Measurements from ENCODE around the gene ZFAND2A.
"Not testable (repeated sequence)": the region's sequence is repeated elsewhere in the genome, so short reads cannot be mapped to it uniquely, and the experiment has no call there.

Gene ZFAND2A

DNA sequence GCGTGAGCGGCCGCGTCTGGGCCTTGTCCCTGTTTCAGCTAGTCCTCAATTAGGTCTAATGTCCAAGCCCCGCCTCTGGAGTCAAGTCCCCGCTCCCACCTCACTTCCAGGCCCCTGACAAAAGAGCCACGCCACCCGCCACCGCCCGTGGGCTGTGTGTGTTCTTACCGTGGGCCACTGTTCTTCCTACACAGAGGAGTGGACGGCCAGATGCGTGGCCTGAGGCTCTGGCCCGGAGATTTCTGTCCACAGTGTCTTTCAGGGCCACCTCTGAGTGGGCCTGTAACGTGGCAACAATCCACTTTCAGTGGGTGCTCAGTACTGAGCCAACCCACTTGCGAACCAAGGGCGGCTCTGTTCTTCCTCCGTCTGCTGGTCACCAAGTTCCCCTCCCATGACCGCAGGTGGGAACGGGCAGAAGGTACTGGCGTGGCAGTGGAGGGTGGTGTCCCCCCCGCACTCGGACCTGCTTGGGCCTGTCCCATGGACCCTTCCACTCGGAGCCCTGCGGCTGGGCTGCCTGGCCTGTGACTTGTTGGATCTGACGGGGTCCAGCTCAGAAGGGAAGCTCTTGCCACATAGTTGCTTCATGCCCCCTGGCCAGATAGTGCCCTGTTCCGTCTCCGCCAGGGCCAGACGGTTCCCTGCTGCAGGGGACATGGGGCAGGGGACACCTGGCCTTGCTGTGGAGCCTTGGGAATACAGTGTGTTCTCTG, 15.0 kb upstream of the ZFAND2A start:
- no peak for DNase-seq

- no peak for DNase-seq
Measured at GRCh38 chr7:1174002-1174401, 14.0 kb upstream of the ZFAND2A start.

GRCh38 chr7:1172666-1173523, 12.9 kb upstream of the ZFAND2A start:
- no peak for DNase-seq

DNA sequence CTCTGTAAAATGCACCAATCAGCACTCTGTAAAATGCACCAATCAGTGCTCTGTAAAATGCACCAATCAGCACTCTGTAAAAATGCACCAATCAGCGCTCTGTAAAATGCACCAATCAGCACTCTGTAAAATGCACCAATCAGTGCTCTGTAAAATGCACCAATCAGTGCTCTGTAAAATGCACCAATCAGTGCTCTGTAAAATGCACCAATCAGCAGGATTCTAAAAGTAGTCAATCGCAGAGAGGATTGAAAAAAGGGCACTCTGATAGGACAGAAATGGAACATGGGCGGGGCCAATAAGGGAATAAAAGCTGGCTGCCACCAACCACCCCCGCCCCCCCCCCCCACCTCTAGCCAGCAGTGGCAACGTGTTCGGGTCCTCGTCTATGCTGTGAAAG, 11.5 kb upstream of the ZFAND2A start:
- peak; percentile 17 for DNase-seq

DNA sequence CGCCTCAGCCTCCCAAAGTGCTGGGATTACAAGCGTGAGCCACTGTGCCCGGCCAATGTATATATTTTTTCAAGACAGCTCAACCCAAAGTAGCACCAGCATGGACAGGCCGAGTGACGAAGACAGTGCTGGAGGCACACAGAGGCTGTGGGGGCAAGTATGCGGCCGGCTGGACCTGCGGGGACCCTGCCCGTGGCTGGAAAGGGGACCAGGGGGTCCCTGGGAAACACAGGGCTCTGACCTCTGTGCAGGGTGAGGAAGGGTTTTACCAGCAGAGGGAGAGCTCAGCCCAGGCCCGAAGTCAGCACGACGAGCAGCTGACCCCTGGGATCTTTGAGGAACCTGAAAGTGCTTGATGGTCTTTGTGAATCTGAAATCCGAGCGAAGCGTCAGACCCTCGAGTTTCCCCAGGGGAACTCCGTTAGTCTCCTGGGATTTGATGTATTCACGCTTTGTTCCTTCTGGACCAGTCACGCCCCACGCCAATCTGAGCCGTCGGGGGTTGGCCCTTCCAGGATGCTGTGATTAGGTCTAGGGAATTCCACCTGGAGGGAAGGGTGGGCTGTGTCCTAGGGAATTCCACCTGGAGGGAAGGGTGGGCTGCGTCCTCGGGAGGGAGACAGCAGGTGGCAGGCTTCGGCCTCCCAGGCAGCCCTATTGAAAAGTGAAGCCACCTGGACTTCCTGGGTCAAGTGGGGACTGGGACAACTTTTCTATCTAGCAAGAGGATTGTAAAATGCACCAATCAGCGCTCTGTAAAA, 10.9 kb upstream of the ZFAND2A start:
- no peak for DNase-seq

GRCh38 chr7:1169409-1170368, 9.7 kb upstream of the ZFAND2A start:
- peak; percentile 90 for DNase-seq

DNA sequence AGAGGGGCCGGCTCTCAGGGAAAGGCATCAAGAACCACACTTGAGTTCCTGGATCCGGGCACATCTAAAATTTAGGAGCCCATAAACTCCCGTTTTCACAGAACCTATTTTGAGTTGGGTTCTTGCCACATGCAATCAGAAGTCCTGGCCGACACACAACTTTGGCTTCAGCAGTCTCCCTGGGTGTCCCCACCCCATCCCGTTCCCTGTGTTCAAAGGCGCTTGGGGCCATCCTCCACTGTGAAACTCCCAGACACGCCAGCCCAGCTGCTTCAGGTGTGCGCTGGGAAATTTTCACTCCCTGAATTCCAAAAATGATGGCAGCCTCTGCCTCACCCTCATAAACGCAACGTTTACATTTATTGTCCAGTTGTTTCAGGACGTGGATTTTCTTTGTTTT, 8.4 kb upstream of the ZFAND2A start:
- no peak for DNase-seq

- DNase-seq, result no peak
Measured at GRCh38 chr7:1164436-1164835, 4.4 kb upstream of the ZFAND2A start.

DNA sequence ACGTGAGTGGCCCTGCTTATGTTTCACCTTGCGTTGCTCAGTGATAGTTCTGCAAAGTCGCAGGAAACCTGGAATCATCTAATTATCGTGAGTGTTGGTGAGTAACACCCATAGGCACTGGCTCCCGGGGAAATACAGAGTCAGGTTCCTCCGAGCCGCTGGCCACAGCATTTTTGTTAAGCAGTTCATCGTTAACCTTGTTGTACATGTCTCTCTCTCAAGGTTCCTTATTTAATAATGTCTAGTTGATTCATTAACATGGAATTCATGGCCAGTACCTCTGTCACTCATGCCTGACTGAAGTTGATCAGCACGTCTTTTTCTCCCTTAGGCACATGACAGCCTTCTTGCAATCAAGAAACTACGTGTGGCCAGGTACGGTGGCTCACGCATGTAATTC, 3.1 kb upstream of the ZFAND2A start:
- DNase-seq, result no peak

GRCh38 chr7:1160670-1161021, 650 bp upstream of the ZFAND2A start:
- DNase-seq, result peak; percentile 40

- DNase-seq, result not testable (repeated sequence)
Measured at GRCh38 chr7:1159231-1159630, 765 bp downstream of the ZFAND2A start.

DNA sequence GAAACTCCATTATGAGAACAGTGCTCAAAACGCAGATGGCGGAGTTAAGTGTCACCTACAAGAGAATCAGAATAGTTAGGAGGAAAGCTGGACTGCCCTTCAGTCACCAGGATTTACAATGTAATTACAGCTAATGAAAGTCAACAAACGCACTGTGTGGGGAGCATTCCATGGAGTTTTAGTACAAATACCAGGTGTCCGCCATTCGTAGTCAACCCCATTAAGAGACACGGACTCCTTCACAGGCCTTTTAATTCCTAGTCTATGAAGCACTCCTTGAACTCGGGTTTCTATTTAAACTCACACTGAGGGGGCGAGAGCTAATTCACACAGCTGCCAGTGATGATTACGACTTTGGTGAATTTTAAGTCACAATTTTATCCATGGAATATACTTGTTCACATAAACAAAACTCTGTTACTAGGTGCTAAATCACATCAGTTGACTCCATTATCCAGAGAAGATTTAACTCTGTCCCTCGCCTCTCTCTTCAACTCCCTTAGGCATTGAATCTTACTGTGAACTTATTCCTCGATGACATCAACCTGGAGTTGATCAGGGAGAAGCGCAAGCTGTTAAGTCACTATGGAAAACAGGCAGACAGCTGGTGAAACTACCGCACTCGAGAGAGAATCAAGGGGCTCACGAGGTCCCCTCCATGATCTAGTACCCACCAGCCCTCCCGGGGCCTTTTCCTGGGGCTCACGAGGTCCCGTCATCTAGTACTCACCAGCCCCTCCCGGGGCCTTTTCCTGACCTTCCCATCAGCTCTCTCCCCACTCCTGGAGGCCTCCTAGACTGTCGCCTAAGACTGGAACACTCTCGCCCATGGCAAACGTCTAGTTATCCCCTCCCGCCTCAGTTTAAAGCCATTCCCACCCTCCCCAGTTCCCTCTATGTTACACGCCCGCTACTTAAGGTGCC, 1.5 kb downstream of the ZFAND2A start:
- no peak for DNase-seq

DNA sequence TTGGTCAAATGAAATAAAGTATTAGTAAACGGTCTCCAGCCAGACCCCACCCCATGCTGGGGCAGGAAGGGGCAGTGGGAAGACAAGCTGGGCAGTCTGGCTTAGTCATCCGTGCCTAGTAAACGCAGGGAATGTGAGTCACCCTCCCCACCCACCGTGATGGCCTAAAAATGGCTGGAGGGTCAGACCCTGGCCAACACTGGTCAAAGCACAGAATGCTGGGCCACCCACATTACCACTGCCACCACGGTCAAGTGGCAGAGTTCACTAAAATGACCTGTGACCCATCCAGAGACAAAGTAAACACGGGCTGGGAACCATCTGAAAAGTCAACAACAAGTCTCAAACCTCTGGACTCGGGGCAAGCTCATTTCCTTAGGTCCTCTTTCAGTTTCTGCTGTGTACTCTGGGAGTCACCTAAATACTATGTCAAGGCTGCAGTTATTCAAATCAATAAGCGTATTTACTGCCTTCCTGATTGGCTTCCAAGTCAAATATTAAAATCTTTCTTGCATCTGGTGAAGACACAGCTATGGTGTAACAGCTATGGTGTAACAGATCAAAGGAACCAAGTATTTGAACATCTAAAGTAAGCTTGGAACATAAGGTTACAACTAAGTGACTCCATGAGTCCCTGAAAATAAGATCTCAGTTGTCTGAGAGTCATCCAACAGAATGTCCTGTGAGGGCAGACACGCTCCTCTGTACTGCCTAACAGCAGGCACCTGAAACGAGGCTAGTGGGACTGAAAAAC, 3.0 kb downstream of the ZFAND2A start:
- no peak for DNase-seq

- DNase-seq, result not testable (repeated sequence)
Measured at GRCh38 chr7:1155818-1156781, 3.9 kb downstream of the ZFAND2A start.

GRCh38 chr7:1154172-1154739, 5.7 kb downstream of the ZFAND2A start:
- no peak for DNase-seq

DNA sequence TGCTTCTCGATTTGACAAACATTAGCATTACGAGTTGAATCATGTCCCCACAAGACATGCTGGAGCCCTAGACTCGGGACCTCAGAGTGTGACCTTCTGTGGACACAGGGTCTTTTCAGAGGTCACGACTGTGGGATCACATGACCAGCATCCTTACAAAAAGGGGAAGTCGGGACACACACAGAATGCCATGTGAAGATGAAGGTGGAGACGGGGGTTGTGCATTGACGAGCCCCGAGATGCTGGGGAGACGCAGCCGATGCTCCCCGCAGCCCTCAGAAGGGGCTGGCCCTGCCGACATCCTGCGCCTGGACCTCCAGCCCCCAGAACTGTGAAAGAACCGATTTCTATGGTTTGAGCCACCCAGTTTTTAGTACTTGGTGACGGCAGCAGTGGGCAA, 7.5 kb downstream of the ZFAND2A start:
- no peak for DNase-seq

- DNase-seq, result no peak
Measured at GRCh38 chr7:1151653-1152425, 8.2 kb downstream of the ZFAND2A start.

GRCh38 chr7:1151156-1151555, 8.8 kb downstream of the ZFAND2A start:
- no peak for DNase-seq

Measured in NCI-H82 (cell line).